ENCODE measurements around the gene HEBP2. TPM values are rescaled to one million over a fixed set of nuclear protein-coding genes. Genes with fewer than 3 reads are reported as not detected.
A peak's percentile ranks its signal among the peaks of the same experiment; 100 is the strongest.

Gene HEBP2
- total and polyA plus RNA-seq, 2 of the 13 experiments (the other 11 are each of a cell fraction or from before 2014, with no cell fraction given) = 16.0 to 72.8 TPM

- TF ChIP-seq ZNF18 (CRISPR knock-in tag; IDR thresholded peaks at IDR 0.05; ENCODE audit: insufficient replicate concordance) = peak; percentile 61
- TF ChIP-seq IKZF4 (CRISPR knock-in tag; IDR thresholded peaks at IDR 0.05; ENCODE audit: borderline replicate concordance, low read depth, not compliant biosample characterization) = peak; percentile 23
- no peak for TF ChIP-seq HCFC1 (IDR thresholded peaks at IDR 0.05; ENCODE audit: low read depth, low read length)
- peak; percentile 18; the same call in 1 of the 2 replicates for TF ChIP-seq ZNF350 (CRISPR knock-in tag; IDR thresholded peaks at IDR 0.05; ENCODE audit: borderline replicate concordance, low read depth)
- TF ChIP-seq SSRP1 (CRISPR knock-in tag; IDR thresholded peaks at IDR 0.05) = no peak
- no peak; the same call in 1 of the 2 replicates for TF ChIP-seq TRAFD1 (CRISPR knock-in tag; IDR thresholded peaks at IDR 0.05; ENCODE audit: borderline replicate concordance)
- TF ChIP-seq IKZF1 (IDR thresholded peaks at IDR 0.05) = no peak
- TF ChIP-seq SMARCC2 (IDR thresholded peaks at IDR 0.05) = no peak; the same call in 1 of the 2 replicates
- peak; percentile 67 for TF ChIP-seq TAF1 (CRISPR knock-in tag; IDR thresholded peaks at IDR 0.05)
- no peak for TF ChIP-seq HHEX (CRISPR knock-in tag; IDR thresholded peaks at IDR 0.05)
- peak; percentile 87 for TF ChIP-seq ZNF543 (CRISPR knock-in tag; IDR thresholded peaks at IDR 0.05)
- no peak; the same call in 1 of the 2 replicates for TF ChIP-seq FOXM1 (CRISPR knock-in tag; IDR thresholded peaks at IDR 0.05)
- TF ChIP-seq ZBTB1 (CRISPR knock-in tag; IDR thresholded peaks at IDR 0.05; ENCODE audit: borderline replicate concordance) = no peak
- TF ChIP-seq ZNF766 (CRISPR knock-in tag; IDR thresholded peaks at IDR 0.05; ENCODE audit: borderline replicate concordance) = peak; percentile 62; the same call in 1 of the 2 replicates
- TF ChIP-seq PAXIP1 (CRISPR knock-in tag; conservative IDR thresholded peaks at IDR 0.05) = peak; percentile 87
- no peak for TF ChIP-seq ZNF10 (CRISPR knock-in tag; IDR thresholded peaks at IDR 0.05; ENCODE audit: borderline replicate concordance, low read depth)
- no peak for TF ChIP-seq ZNF704 (CRISPR knock-in tag; IDR thresholded peaks at IDR 0.05; ENCODE audit: borderline replicate concordance)
- no peak for TF ChIP-seq ZNF282 (IDR thresholded peaks at IDR 0.05; ENCODE audit: partially characterized antibody)
- TF ChIP-seq BCL3 (CRISPR knock-in tag; IDR thresholded peaks at IDR 0.05) = peak; percentile 18
These were observed at the start of gene HEBP2 (continued) for GRCh38 chr6:138403801-138404665.
